ENCODE measurements around the gene NADK2.

The NADK2 gene

DNA sequence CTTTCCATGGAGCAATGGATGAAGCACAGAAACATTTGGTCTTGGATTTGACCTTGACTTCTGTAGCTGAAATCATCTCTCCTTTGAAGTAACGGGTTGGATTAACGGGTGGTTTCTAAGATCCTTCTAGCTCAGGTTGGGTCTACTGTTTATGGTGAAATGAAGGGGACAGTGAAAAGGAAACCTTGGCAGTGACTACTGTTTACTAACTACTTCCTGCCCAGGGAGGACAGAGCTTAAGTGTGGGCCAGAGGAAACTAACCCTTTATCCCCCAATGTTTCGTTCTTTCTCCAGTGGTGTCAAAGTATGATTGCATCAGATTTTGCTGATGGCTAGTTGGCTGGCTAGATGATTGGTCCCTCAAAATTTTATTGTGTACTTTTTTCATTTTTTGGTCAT, 67.6 kb downstream of the NADK2 start:
- TF ChIP-seq GATA3 (IDR thresholded peaks at IDR 0.05; ENCODE audit: low read depth, low read length) (no peak), GATA2 (IDR thresholded peaks at IDR 0.05; ENCODE audit: low read depth, low read length) (no peak)

- no peak for TF ChIP-seq GATA2 (IDR thresholded peaks at IDR 0.05; ENCODE audit: low read depth, low read length)
- TF ChIP-seq GATA3 (IDR thresholded peaks at IDR 0.05; ENCODE audit: low read depth, low read length): no peak
Measured at GRCh38 chr5:36173426-36173825, 68.3 kb downstream of the NADK2 start.

DNA sequence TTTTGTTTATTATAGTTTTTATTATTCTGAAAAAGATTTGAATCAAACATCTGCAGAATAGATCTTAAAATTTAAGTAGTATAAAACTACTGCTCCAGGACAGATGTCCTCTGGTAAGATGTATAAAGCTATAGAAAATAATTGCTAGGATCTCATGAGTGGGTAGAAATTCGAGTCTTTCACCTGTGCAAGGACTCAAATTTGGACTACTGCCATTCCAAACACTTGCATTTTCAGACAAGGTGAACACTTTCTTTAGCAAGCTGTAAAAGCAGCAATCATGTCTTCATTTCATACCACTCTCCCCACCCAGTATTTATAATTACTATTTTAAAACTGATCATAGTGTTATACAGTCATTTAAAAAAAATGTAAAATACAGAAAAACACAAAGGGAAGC, 69.1 kb downstream of the NADK2 start:
- TF ChIP-seq GATA2 (IDR thresholded peaks at IDR 0.05; ENCODE audit: low read depth, low read length) (no peak), GATA3 (IDR thresholded peaks at IDR 0.05; ENCODE audit: low read depth, low read length) (no peak)

- peak; percentile 75 for TF ChIP-seq GATA3 (IDR thresholded peaks at IDR 0.05; ENCODE audit: low read depth, low read length)
- TF ChIP-seq GATA2 (IDR thresholded peaks at IDR 0.05; ENCODE audit: low read depth, low read length): peak; percentile 53; the same call in 1 of the 2 replicates
Measured at GRCh38 chr5:36170832-36171424, 70.8 kb downstream of the NADK2 start.

DNA sequence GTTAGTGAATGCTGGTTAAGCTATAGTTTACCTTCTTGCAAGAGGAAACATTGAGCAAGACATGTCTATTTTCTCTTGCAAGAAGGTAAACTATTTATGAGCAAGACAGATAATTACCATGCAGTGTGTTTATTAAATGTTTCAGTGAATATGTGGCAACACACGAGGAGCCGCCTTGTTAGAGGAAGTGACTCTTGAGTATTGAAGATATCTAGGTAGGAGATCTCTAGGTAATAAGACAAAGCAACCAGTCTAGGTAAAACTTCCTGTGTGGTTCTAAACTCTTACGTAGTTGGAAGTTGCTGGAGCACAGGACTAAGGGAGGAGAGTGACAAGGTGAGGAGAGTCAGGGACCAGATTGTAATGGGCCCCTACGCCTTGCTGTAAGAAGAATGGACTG, 73.0 kb downstream of the NADK2 start:
- TF ChIP-seq GATA2 (IDR thresholded peaks at IDR 0.05; ENCODE audit: low read depth, low read length): no peak
- TF ChIP-seq GATA3 (IDR thresholded peaks at IDR 0.05; ENCODE audit: low read depth, low read length): no peak

DNA sequence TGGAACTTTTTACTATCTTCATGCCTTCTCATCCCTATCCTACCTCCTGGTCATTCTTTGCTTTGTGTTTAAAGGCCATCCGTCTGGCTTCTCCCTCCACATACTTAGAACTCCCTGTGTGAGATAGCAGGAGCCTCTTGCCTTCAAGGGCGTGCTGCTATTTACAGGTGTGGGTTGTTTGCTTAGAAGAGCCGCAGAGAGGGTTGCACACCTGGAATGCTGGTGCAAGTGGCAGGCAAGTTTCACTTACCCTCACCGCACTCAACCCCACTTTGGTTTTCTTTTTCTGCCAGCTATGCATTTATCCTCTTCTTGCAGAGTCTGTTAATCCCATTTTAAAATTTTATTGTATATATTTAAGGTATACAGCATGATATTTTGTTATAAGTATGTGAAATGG, 77.3 kb downstream of the NADK2 start:
- TF ChIP-seq GATA3 (IDR thresholded peaks at IDR 0.05; ENCODE audit: low read depth, low read length): no peak
- TF ChIP-seq GATA2 (IDR thresholded peaks at IDR 0.05; ENCODE audit: low read depth, low read length): no peak

- no peak for TF ChIP-seq GATA2 (IDR thresholded peaks at IDR 0.05; ENCODE audit: low read depth, low read length)
- TF ChIP-seq GATA3 (IDR thresholded peaks at IDR 0.05; ENCODE audit: low read depth, low read length): no peak
Measured at GRCh38 chr5:36162810-36163486, 78.8 kb downstream of the NADK2 start.

DNA sequence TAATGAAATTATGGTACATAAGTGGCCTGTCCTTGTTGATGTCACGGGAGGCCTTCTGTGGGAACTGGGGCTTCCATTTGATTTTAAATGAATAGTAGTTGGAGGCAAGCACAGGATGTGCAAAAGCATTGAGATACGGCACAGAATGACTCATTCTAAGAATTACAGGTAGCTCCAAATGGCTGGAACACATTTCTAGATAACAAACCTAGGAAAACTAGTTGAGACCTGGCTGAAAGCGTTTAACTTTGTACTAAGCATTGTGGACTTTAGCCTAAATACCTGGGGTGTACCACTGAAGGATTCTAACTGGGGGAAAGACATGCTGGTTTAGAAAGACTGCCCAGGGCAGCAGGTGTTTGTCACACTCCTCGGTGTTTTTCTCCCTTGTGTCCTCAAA, 80.4 kb downstream of the NADK2 start:
- TF ChIP-seq GATA2 (IDR thresholded peaks at IDR 0.05; ENCODE audit: low read depth, low read length) (no peak), GATA3 (IDR thresholded peaks at IDR 0.05; ENCODE audit: low read depth, low read length) (no peak)

DNA sequence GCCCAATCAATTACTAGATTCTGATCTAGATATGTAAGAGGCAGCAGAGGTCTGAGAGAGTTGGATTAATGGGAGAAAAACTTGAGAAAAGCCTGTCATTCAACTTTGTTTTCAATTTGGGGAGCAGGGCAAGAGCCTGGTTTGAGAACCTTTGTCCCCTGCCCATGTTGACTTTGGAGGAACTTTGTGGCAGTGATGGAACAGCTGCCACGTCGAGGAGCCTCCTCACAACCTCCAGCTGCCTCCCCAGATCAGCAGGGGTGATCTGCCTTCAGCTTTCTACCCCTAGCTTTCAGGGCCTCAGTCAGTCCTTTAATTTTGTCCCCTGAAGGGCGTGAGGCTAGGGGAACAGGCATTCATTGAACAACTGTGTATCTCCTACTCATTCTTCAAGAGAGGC, 81.1 kb downstream of the NADK2 start:
- no peak for TF ChIP-seq GATA3 (IDR thresholded peaks at IDR 0.05; ENCODE audit: low read depth, low read length)

GRCh38 chr5:36158144-36158543, 83.6 kb downstream of the NADK2 start:
- TF ChIP-seq GATA2 (IDR thresholded peaks at IDR 0.05; ENCODE audit: low read depth, low read length): peak; percentile 69
- no peak for TF ChIP-seq GATA3 (IDR thresholded peaks at IDR 0.05; ENCODE audit: low read depth, low read length)

DNA sequence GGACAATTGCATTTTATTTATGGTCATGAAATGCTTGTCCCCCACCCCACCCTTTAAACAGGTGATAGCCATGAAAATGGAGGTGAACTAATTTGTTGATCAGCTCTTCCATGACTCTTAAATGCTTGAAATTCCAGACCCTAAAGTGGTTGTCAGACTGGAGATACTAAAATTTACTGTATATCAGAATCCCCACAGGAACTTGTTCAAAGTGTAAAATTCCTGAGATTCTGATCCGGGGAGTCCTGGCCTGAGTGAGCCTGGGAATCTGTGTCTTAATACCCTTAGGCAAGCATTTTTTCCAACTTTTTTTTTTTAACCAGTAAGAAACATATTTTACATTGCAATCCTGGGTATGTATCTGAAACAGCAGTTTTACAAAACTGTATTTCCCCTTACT, 85.1 kb downstream of the NADK2 start:
- TF ChIP-seq GATA2 (IDR thresholded peaks at IDR 0.05; ENCODE audit: low read depth, low read length) (no peak), GATA3 (IDR thresholded peaks at IDR 0.05; ENCODE audit: low read depth, low read length) (no peak)

DNA sequence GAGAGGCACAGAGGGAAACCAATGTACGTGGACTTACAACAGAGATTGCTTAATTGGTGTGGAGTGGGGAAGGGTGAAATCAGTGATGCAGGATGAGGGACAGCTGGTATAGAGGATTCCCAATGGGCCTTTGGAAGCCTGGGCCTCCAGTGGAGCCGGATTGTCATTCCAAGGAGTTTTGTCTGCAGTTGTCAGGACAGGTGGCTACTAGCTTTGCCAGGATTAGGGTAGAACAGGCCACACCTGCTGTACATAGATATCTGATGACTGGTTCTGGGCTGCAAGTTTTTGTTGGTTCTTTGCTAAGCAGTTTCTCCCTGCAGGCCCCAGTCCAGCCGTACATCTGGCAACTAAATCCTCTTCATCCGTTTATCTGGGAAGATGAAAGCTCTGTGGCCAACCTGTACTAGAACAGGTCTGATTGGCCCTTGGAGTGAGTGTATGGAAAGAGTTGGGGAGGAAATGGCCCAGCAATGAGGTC, 85.6 kb downstream of the NADK2 start:
- TF ChIP-seq GATA3 (IDR thresholded peaks at IDR 0.05; ENCODE audit: low read depth, low read length): no peak
- no peak for TF ChIP-seq GATA2 (IDR thresholded peaks at IDR 0.05; ENCODE audit: low read depth, low read length)

- TF ChIP-seq GATA3 (IDR thresholded peaks at IDR 0.05; ENCODE audit: low read depth, low read length) (no peak), GATA2 (IDR thresholded peaks at IDR 0.05; ENCODE audit: low read depth, low read length) (no peak)
Measured at GRCh38 chr5:36155291-36155690, 86.4 kb downstream of the NADK2 start.

DNA sequence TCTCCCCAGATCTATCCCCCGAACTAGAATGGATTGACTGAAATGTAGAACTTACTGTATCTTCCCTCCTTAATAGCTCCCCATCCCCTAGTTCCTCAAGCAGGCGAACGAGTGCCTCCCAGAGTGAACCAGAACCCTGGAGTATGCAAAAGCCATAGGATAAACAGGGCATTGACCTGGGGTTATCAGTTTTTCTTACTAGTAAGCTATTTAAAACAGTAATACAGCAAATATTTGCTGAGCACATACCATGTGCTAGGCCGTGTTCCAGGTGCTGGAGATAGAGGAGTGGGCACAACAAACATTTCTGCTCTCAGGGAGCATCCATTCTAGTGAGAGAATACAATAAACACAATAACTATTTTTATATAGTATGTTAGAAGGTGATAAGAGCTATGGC, 88.0 kb downstream of the NADK2 start:
- TF ChIP-seq GATA3 (IDR thresholded peaks at IDR 0.05; ENCODE audit: low read depth, low read length) (no peak), GATA2 (IDR thresholded peaks at IDR 0.05; ENCODE audit: low read depth, low read length) (no peak)

GRCh38 chr5:36153298-36153677, 88.4 kb downstream of the NADK2 start:
- TF ChIP-seq GATA3 (IDR thresholded peaks at IDR 0.05; ENCODE audit: low read depth, low read length) (no peak), GATA2 (IDR thresholded peaks at IDR 0.05; ENCODE audit: low read depth, low read length) (no peak)
